Subcutaneous adipose tissue (tissue), 4 donors: Measurements from ENCODE around the gene WNT8B. TPM values are rescaled to one million over a fixed set of nuclear protein-coding genes. Genes with fewer than 3 reads are reported as not detected.

Experiments used
- CTCF ChIP-seq: fragments of 450-650 bp; IDR thresholded peaks from one replicate; pipeline ENCODE4 v1.5.1; 2016; ENCODE audit warnings: low read depth, mild to moderate bottlenecking, control low read depth, antibody characterized with exemption, moderate library complexity
- total RNA-seq, 4 donors: library from RNA; depleted of rRNA; stranded (reverse); fragments of >200 nt; gene quantifications; one replicate each; pipeline ENCODE4 v1.1.0, GENCODE V29; 2016

Gene WNT8B
- total RNA-seq, 4 donors from 2014 or later: not detected

- no peak for TF ChIP-seq CTCF
Observed at GRCh38 chr10:100519311-100520051, 56.7 kb downstream of the WNT8B start, which contains the start of gene SEC31B. Gene SEC31B (minus strand): TSS chr10:100519861. CDS start chr10:100516952, 2,909 bp downstream.

- no peak for TF ChIP-seq CTCF
Observed at GRCh38 chr10:100520811-100521210, 58.0 kb downstream of the WNT8B start.

- no peak for TF ChIP-seq CTCF
Observed at GRCh38 chr10:100522107-100522801, 59.4 kb downstream of the WNT8B start.

- no peak for TF ChIP-seq CTCF
Observed at GRCh38 chr10:100522945-100523344, 60.1 kb downstream of the WNT8B start.

GRCh38 chr10:100524206-100524605 is 61.4 kb downstream of the WNT8B start:
- no peak for TF ChIP-seq CTCF

- TF ChIP-seq CTCF: no peak
Observed at GRCh38 chr10:100524638-100525037, 61.8 kb downstream of the WNT8B start.

GRCh38 chr10:100528123-100528886 is 65.5 kb downstream of the WNT8B start:
- no peak for TF ChIP-seq CTCF
